KMS-11 (cell line): Measurements from ENCODE around the gene USP40.

ENCODE experiments used
- H2AFZ ChIP-seq: fragments of 200-600 bp; sonication (generic); 2 replicates; pipeline ENCODE4 v1.6.1; 2016; ENCODE audit warnings: antibody characterized with exemption, mixed run types, low read depth
- H3K27ac ChIP-seq: fragments of 200-600 bp; sonication (generic); 2 replicates; pipeline ENCODE4 v1.6.1; 2016; ENCODE audit warnings: mild to moderate bottlenecking, mixed run types
- H3K27me3 ChIP-seq: fragments of 200-600 bp; sonication (generic); 2 replicates; pipeline ENCODE4 v1.6.1; 2017; ENCODE audit warnings: mild to moderate bottlenecking, low read depth, mixed run types, moderate library complexity; ENCODE audit not compliant: insufficient read depth
- H3K36me3 ChIP-seq: fragments of 200-600 bp; sonication (generic); 2 replicates; pipeline ENCODE4 v1.6.1; 2017; ENCODE audit warnings: mild to moderate bottlenecking, mixed run types; ENCODE audit not compliant: insufficient read depth
- H3K4me1 ChIP-seq: fragments of 200-600 bp; sonication (generic); 2 replicates; pipeline ENCODE4 v1.6.1; 2016; ENCODE audit warnings: mild to moderate bottlenecking, low read depth, mixed run types; ENCODE audit not compliant: poor library complexity, severe bottlenecking
- H3K4me2 ChIP-seq: fragments of 200-600 bp; sonication (generic); 2 replicates; pipeline ENCODE4 v1.7.0; 2016; ENCODE audit warnings: mild to moderate bottlenecking, mixed run types
- H3K4me3 ChIP-seq: fragments of 200-600 bp; sonication (generic); IDR thresholded peaks from 2 replicates; pipeline ENCODE4 v1.6.1; 2017; ENCODE audit warnings: low read depth, low read length, mixed read lengths; ENCODE audit not compliant: insufficient read depth
- H3K79me2 ChIP-seq: fragments of 200-600 bp; sonication (generic); 2 replicates; pipeline ENCODE4 v1.6.1; 2016; ENCODE audit warnings: low read depth, mixed run types; ENCODE audit not compliant: insufficient read depth
- H3K9ac ChIP-seq: fragments of 200-600 bp; sonication (generic); 2 replicates; pipeline ENCODE4 v1.6.1; 2016; ENCODE audit warnings: mild to moderate bottlenecking, mixed run types
- H4K20me1 ChIP-seq: fragments of 200-600 bp; sonication (generic); 2 replicates; pipeline ENCODE4 v1.6.1; 2016; ENCODE audit warnings: mild to moderate bottlenecking, mixed run types; ENCODE audit not compliant: insufficient read depth
- TF ChIP-seq, protein P1 (sequence below): fragments of 200-600 bp; sonication (generic); conservative IDR thresholded peaks from 2 replicates; pipeline ENCODE4 v1.6.1; 2017; ENCODE audit warnings: low read depth, mild to moderate bottlenecking, antibody characterized with exemption, low read length, moderate library complexity, mixed read lengths

Gene USP40

DNA sequence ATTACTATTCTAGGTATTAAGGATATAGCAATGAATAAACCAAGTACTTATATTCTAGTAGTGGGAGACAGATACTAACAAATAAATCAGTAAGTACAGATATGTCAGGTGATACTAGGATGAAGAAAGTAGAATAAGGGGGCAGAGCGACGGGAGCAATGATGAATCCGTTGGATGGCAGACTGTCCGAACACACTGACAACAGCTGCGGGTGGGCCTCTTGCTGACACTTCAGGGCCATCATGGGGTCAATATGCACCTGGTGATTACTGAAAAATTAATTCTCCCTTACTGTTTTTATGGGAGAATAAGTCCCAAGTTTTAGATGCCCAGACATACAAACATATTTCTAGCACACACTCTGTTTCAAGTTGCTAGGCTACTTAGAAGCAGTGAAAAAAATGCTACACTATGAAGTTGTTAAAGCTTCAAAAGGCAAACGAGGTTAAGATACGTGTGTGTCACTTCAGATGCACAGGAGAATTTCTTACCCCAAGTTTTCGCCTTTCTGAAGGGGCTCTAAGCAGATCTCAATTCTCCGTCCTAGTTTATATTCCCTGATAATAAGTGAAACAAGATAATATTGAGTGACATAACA is 78.7 kb downstream of the USP40 start:
- H3K4me1 ChIP-seq = no peaks in the 10 kb centered on the region
- H2AFZ ChIP-seq = no peak overlapping the region
- no peak overlapping the region for H3K4me2 ChIP-seq
- H3K27me3 ChIP-seq = no peaks in the 10 kb centered on the region
- no peaks in the 10 kb centered on the region for H3K79me2 ChIP-seq
- TF ChIP-seq, protein P1, sequence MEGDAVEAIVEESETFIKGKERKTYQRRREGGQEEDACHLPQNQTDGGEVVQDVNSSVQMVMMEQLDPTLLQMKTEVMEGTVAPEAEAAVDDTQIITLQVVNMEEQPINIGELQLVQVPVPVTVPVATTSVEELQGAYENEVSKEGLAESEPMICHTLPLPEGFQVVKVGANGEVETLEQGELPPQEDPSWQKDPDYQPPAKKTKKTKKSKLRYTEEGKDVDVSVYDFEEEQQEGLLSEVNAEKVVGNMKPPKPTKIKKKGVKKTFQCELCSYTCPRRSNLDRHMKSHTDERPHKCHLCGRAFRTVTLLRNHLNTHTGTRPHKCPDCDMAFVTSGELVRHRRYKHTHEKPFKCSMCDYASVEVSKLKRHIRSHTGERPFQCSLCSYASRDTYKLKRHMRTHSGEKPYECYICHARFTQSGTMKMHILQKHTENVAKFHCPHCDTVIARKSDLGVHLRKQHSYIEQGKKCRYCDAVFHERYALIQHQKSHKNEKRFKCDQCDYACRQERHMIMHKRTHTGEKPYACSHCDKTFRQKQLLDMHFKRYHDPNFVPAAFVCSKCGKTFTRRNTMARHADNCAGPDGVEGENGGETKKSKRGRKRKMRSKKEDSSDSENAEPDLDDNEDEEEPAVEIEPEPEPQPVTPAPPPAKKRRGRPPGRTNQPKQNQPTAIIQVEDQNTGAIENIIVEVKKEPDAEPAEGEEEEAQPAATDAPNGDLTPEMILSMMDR = no peak
- H4K20me1 ChIP-seq = no peaks in the 10 kb centered on the region
- no peak overlapping the region for H3K9ac ChIP-seq
- H3K36me3 ChIP-seq = no peaks in the 10 kb centered on the region
- H3K4me3 ChIP-seq = no peak overlapping the region
- H3K27ac ChIP-seq = no peak overlapping the region

DNA sequence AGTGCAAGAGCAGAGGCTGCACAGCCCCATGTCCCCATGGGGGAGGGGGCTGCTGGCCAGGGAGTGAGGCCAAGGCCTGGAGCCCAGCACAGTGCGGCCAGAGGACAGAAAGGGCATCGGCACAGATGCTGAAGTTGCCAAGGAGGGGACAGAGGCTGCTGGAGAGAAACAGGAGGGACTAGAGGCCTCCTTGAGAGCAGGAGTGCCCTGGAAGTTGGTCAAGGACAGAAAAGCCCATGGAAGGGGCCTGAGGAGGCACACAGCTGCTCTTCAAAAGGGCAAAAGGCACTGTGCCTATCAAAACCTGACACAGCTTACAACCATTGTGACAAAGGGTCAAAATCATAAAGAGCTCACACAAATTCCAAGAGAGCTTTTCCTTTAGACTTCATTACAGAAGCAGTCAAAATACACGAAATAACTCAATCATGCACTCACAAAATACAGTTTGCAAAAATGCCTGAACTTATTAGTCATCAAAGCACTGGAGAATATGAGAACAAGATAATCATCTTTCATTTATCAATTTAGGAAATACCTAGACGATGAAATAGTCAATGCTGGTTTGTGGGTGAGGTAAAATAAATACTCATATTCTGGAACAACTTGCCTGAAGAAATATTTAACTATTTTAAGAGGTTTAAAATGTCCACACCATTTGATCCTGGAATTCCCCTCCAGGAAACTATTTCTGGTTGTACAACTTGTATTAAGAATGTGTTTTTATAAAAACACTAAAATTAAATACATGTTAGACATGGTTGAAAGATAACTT is 79.6 kb downstream of the USP40 start:
- H3K36me3 ChIP-seq = no peaks in the 10 kb centered on the region
- no peaks in the 10 kb centered on the region for H4K20me1 ChIP-seq
- H3K27me3 ChIP-seq = no peaks in the 10 kb centered on the region
- H3K4me3 ChIP-seq = no peak overlapping the region
- no peak overlapping the region for H3K9ac ChIP-seq
- no peaks in the 10 kb centered on the region for H3K79me2 ChIP-seq
- TF ChIP-seq, protein P1 = no peak
- H2AFZ ChIP-seq = no peak overlapping the region
- no peaks in the 10 kb centered on the region for H3K4me1 ChIP-seq
- no peak overlapping the region for H3K27ac ChIP-seq
- H3K4me2 ChIP-seq = no peak overlapping the region

DNA sequence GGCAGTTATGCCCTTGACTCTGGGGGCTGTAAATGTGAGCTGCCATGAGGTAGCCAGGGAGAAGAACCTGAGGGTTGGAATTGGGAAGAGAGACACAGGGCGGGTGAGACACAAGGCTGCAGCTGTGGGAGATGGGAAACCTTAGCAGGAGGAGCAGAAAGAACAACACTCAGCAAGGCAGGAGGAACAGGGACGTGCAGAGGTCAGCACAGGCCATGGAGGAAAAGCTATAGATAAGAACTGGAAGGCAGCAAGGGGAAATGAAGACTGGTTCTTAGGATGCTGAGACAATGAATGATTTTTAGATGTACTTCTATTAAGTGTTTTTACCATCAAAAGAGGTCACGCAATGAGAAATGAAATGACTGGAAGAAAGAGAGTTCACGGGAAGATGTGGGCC is 80.2 kb downstream of the USP40 start:
- H3K4me2 ChIP-seq = no peak overlapping the region
- no peak overlapping the region for H3K4me3 ChIP-seq

DNA sequence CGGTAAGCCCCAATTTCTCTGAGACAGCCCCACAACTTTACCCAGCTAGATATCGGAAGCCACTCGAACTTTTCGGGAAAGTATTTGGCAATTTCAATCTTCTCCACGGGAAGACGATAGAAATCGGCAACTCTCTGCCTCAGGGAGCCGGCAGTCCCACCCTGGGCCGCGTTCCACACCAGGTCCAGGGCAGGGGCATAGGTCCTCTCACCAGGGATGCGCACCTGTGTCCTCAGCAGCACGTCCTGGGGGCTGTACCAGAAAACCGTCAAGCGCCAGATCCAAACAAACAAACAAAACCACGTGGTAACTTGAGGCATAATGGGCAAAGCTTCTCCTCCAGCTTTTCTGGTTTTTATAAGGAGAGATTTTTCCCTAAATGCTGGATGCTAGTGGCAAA is 80.9 kb downstream of the USP40 start:
- H3K4me1 ChIP-seq = no peaks in the 10 kb centered on the region
- no peak overlapping the region for H3K9ac ChIP-seq
- H2AFZ ChIP-seq = no peak overlapping the region
- no peaks in the 10 kb centered on the region for H3K27me3 ChIP-seq
- H3K79me2 ChIP-seq = no peaks in the 10 kb centered on the region
- TF ChIP-seq, protein P1 = no peak
- no peak overlapping the region for H3K4me3 ChIP-seq
- no peaks in the 10 kb centered on the region for H4K20me1 ChIP-seq
- H3K27ac ChIP-seq = no peak overlapping the region
- H3K36me3 ChIP-seq = no peaks in the 10 kb centered on the region
- no peak overlapping the region for H3K4me2 ChIP-seq

More for the DNA sequence above, 80.2 kb downstream of the USP40 start:
- Histone ChIP-seq H2AFZ (no peak overlapping the region), H3K27me3 (no peaks in the 10 kb centered on the region), H3K27ac (no peak overlapping the region), H4K20me1 (no peaks in the 10 kb centered on the region), H3K9ac (no peak overlapping the region), H3K79me2 (no peaks in the 10 kb centered on the region), H3K36me3 (no peaks in the 10 kb centered on the region), H3K4me1 (no peaks in the 10 kb centered on the region)
- TF ChIP-seq, protein P1 = no peak
